Measurements from ENCODE around the gene OTUD5. TPM values are rescaled to one million over a fixed set of nuclear protein-coding genes. Genes with fewer than 3 reads are reported as not detected.

OTUD5 gene
- polyA plus RNA-seq, 2 of the 4 experiments (the other 2 are of a cell fraction) = 45.9 to 57.7 TPM

- Histone ChIP-seq H3K9me3 (no peaks in the 10 kb centered on the region), H3K4me3 (peak overlapping the region; percentile 99), H3K27ac (peak overlapping the region; percentile 81 to 94), H3K4me2 (peak overlapping the region; percentile 84), H3K4me1 (peaks cover 13% of the 10 kb centered on the region)
- TF ChIP-seq JUNB (IDR thresholded peaks at IDR 0.05) = no peak
- no peak for TF ChIP-seq CBX2 (IDR thresholded peaks at IDR 0.05; ENCODE audit: borderline replicate concordance, low read depth)
- no peak for TF ChIP-seq EHF (CRISPR knock-in tag; IDR thresholded peaks at IDR 0.05)
- no peak for TF ChIP-seq CHD4 (IDR thresholded peaks at IDR 0.05; ENCODE audit: borderline replicate concordance)
- TF ChIP-seq HOXB5 (CRISPR knock-in tag; IDR thresholded peaks at IDR 0.05) = no peak
- TF ChIP-seq GATA3 (IDR thresholded peaks at IDR 0.05; ENCODE audit: borderline replicate concordance) = no peak
- TF ChIP-seq JUN (IDR thresholded peaks at IDR 0.05) = no peak
- no peak for TF ChIP-seq E2F6 (IDR thresholded peaks at IDR 0.05; ENCODE audit: borderline replicate concordance, low read depth)
- no peak for TF ChIP-seq ZFP36 (IDR thresholded peaks at IDR 0.05; ENCODE audit: borderline replicate concordance, partially characterized antibody)
- no peak for TF ChIP-seq USF2 (IDR thresholded peaks at IDR 0.05)
- TF ChIP-seq ZSCAN20 (CRISPR knock-in tag; IDR thresholded peaks at IDR 0.05) = no peak
- TF ChIP-seq MAZ (IDR thresholded peaks at IDR 0.05; ENCODE audit: borderline replicate concordance, low read depth, low read length) = no peak
- TF ChIP-seq ATOH8 (CRISPR knock-in tag; IDR thresholded peaks at IDR 0.05; ENCODE audit: low read depth) = no peak
- TF ChIP-seq EHMT2 (IDR thresholded peaks at IDR 0.05; ENCODE audit: low read depth) = no peak
- TF ChIP-seq HMGXB4 (CRISPR knock-in tag; IDR thresholded peaks at IDR 0.05; ENCODE audit: borderline replicate concordance) = no peak
- no peak for TF ChIP-seq HDAC2 (IDR thresholded peaks at IDR 0.05)
- TF ChIP-seq SREBF2 (IDR thresholded peaks at IDR 0.05) = no peak
- TF ChIP-seq KDM5A (IDR thresholded peaks at IDR 0.05) = no peak
- TF ChIP-seq RCOR1 (IDR thresholded peaks at IDR 0.05; ENCODE audit: low read depth, low read length) = no peak
- DNase-seq (ENCODE audit: low read depth in 1 of 2, low spot score in 1 of 2) (no peak), FAIRE-seq (peak; percentile 80), ATAC-seq (peak in 1 of 2 experiments; percentile 3; a peak in 1 of 6 replicates)
- POLR2A ChIA-PET = interaction anchor here (1.2 to 2.7 kb wide), 4 partner anchors 8 to 109 kb away, joined by 5 to 15 read pairs (median 10); partner anchors contain the start of genes HDAC6, PQBP1 and TIMM17B
- WGBS (ENCODE audit: missing lambda C conversion rate) = 4% methylated on average over 12 of the region's 12 CpGs
- CTCF ChIA-PET = interaction anchor here (0.7 to 1.7 kb wide), 3 partner anchors 8 to 263 kb away, joined by 3 to 5 read pairs (median 3); no protein-coding TSS in a partner anchor
Observed at GRCh38 chrX:48910926-48911411, 46.4 kb downstream of the OTUD5 start.

- Histone ChIP-seq H3K4me2 (peak overlapping the region; percentile 84), H3K9me3 (no peaks in the 10 kb centered on the region), H3K4me1 (peaks cover 13% of the 10 kb centered on the region), H3K27ac (no peak overlapping the region), H3K4me3 (no peak overlapping the region)
- ChIA-PET CTCF (interaction anchor here (1.0 kb wide), 1 partner anchor 18 kb away, joined by 3 read pairs; no protein-coding TSS in a partner anchor), POLR2A (no interaction called here)
- WGBS (ENCODE audit: missing lambda C conversion rate) = 98% methylated on average over 16 of the region's 17 CpGs
- ATAC-seq (no peak), DNase-seq (ENCODE audit: low read depth in 1 of 2, low spot score in 1 of 2) (no peak), FAIRE-seq (no peak)
- no peak for TF ChIP-seq RAD21 (conservative IDR thresholded peaks at IDR 0.05 in 1 of 2, IDR thresholded peaks at IDR 0.05 in 1 of 2)
- TF ChIP-seq GATA3 (IDR thresholded peaks at IDR 0.05; ENCODE audit: borderline replicate concordance) = no peak
- TF ChIP-seq BCL3 (IDR thresholded peaks at IDR 0.05) = no peak
- TF ChIP-seq ZC3H11A (IDR thresholded peaks at IDR 0.05) = no peak
- TF ChIP-seq EHF (CRISPR knock-in tag; IDR thresholded peaks at IDR 0.05) = no peak
- no peak for TF ChIP-seq HMGXB4 (CRISPR knock-in tag; IDR thresholded peaks at IDR 0.05; ENCODE audit: borderline replicate concordance)
- TF ChIP-seq CEBPB (IDR thresholded peaks at IDR 0.05) = no peak
- TF ChIP-seq SREBF2 (IDR thresholded peaks at IDR 0.05) = no peak
- TF ChIP-seq TFCP2L1 (CRISPR knock-in tag; IDR thresholded peaks at IDR 0.05) = no peak
Observed at GRCh38 chrX:48909703-48910294, 47.6 kb downstream of the OTUD5 start.

Measured in A549 (cell line).